Measurements from ENCODE around the gene KCNQ1OT1.

- no peak for TF ChIP-seq YY1 (IDR thresholded peaks at IDR 0.05)
- no peak for TF ChIP-seq CTCF (IDR thresholded peaks at IDR 0.05; ENCODE audit: low read depth, low read length, missing input control)
- TF ChIP-seq JUND (IDR thresholded peaks at IDR 0.05), result no peak
- no peak for TF ChIP-seq TAF1 (conservative IDR thresholded peaks at IDR 0.05)
- TF ChIP-seq ZBTB33 (IDR thresholded peaks at IDR 0.05), result no peak
- no peak for TF ChIP-seq HNF4G (IDR thresholded peaks at IDR 0.05)
- TF ChIP-seq HNF4A (conservative IDR thresholded peaks at IDR 0.05), result no peak
- TF ChIP-seq RAD21 (IDR thresholded peaks at IDR 0.05), result no peak
- TF ChIP-seq EGR1 (IDR thresholded peaks at IDR 0.05; ENCODE audit: low read depth in 2 of 2), result no peak
- TF ChIP-seq RXRA (IDR thresholded peaks at IDR 0.05), result no peak
- TF ChIP-seq REST (IDR thresholded peaks at IDR 0.05), result no peak
Observed at GRCh38 chr11:2670541-2671100, 29.2 kb downstream of the KCNQ1OT1 start.
